Panc1 (cell line): ENCODE results near the gene GCNT3.
"Not testable (repeated sequence)": the region's sequence is repeated elsewhere in the genome, so short reads cannot be mapped to it uniquely, and the experiment has no call there.

ENCODE experiments used
- SIN3A ChIP-seq: IDR thresholded peaks from 2 replicates; pipeline ENCODE4 v1.6.1; 2012; ENCODE audit warnings: low read depth, mild to moderate bottlenecking, low read length, moderate library complexity, borderline replicate concordance; ENCODE audit not compliant: insufficient read depth
- TF ChIP-seq, protein P1 (sequence below): fragments of 450-650 bp; IDR thresholded peaks from 2 replicates; pipeline ENCODE4 v1.5.1; 2017; ENCODE audit warnings: mild to moderate bottlenecking
- TF ChIP-seq, protein P2 (sequence below), 2 experiments: IDR thresholded peaks; 2 replicates each; pipeline ENCODE4 v1.6.1; 2011 to 2012; ENCODE audit warnings: low read depth in 2 of 2, control low read depth in 1 of 2, low read length in 1 of 2, mild to moderate bottlenecking in 1 of 2, moderate library complexity in 1 of 2; ENCODE audit not compliant: insufficient read depth in 1 of 2

DNA sequence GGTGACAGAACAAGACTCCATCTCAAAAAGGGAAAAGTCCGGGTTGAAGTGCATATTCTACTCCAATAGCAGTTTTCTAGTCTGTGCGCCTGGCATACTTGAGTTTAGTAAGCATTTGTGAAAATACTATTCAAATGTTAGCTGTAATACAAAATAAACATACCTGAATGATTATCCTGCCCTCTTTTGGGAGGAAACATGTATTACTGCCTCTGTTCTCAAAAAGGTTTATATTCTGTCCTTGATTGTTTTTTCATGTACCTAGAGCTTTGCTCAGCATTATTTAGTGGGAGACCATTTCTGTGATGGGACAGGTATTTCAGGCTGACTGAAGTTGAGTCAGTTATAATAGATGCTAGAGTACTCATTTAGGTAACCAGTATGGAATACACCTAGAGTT, 25.9 kb downstream of the GCNT3 start:
- TF ChIP-seq, protein P1, sequence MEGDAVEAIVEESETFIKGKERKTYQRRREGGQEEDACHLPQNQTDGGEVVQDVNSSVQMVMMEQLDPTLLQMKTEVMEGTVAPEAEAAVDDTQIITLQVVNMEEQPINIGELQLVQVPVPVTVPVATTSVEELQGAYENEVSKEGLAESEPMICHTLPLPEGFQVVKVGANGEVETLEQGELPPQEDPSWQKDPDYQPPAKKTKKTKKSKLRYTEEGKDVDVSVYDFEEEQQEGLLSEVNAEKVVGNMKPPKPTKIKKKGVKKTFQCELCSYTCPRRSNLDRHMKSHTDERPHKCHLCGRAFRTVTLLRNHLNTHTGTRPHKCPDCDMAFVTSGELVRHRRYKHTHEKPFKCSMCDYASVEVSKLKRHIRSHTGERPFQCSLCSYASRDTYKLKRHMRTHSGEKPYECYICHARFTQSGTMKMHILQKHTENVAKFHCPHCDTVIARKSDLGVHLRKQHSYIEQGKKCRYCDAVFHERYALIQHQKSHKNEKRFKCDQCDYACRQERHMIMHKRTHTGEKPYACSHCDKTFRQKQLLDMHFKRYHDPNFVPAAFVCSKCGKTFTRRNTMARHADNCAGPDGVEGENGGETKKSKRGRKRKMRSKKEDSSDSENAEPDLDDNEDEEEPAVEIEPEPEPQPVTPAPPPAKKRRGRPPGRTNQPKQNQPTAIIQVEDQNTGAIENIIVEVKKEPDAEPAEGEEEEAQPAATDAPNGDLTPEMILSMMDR: 0 out of 2 replicates have a peak, but pooled peaks have one; percentile 8
- TF ChIP-seq SIN3A: not testable (repeated sequence)
- TF ChIP-seq, protein P2, sequence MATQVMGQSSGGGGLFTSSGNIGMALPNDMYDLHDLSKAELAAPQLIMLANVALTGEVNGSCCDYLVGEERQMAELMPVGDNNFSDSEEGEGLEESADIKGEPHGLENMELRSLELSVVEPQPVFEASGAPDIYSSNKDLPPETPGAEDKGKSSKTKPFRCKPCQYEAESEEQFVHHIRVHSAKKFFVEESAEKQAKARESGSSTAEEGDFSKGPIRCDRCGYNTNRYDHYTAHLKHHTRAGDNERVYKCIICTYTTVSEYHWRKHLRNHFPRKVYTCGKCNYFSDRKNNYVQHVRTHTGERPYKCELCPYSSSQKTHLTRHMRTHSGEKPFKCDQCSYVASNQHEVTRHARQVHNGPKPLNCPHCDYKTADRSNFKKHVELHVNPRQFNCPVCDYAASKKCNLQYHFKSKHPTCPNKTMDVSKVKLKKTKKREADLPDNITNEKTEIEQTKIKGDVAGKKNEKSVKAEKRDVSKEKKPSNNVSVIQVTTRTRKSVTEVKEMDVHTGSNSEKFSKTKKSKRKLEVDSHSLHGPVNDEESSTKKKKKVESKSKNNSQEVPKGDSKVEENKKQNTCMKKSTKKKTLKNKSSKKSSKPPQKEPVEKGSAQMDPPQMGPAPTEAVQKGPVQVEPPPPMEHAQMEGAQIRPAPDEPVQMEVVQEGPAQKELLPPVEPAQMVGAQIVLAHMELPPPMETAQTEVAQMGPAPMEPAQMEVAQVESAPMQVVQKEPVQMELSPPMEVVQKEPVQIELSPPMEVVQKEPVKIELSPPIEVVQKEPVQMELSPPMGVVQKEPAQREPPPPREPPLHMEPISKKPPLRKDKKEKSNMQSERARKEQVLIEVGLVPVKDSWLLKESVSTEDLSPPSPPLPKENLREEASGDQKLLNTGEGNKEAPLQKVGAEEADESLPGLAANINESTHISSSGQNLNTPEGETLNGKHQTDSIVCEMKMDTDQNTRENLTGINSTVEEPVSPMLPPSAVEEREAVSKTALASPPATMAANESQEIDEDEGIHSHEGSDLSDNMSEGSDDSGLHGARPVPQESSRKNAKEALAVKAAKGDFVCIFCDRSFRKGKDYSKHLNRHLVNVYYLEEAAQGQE (IDR thresholded peaks at IDR 0.05; ENCODE audit: insufficient read depth in 1 of 2, low read depth in 2 of 2, low read length in 1 of 2): not testable (repeated sequence)
